HepG2 (cell line): Measurements from ENCODE around the gene PEX14. TPM values are rescaled to one million over a fixed set of nuclear protein-coding genes. Genes with fewer than 3 reads are reported as not detected.

Experiments used
- ATRX ChIP-seq: sonication (generic); formaldehyde crosslinking; IDR thresholded peaks from 2 replicates; pipeline ENCODE4 v1.4.0; 2020; ENCODE audit warnings: missing genetic modification reagents, borderline replicate concordance
- BRD4 ChIP-seq: sonication (generic); formaldehyde crosslinking; IDR thresholded peaks from 2 replicates; pipeline ENCODE4 v1.4.0; 2020; ENCODE audit warnings: missing genetic modification reagents
- FOXO1 ChIP-seq: sonication (generic); formaldehyde crosslinking; IDR thresholded peaks from 2 replicates; pipeline ENCODE4 v1.4.0; 2020; ENCODE audit warnings: missing genetic modification reagents
- GABPA ChIP-seq, 2 experiments: IDR thresholded peaks; 2 replicates each; pipeline ENCODE4 v1.6.1; 2011 to 2016; ENCODE audit warnings: low read depth in 2 of 2, low read length in 1 of 2, missing biosample characterization in 1 of 2, missing genetic modification characterization in 1 of 2
- HIVEP1 ChIP-seq: sonication (generic); formaldehyde crosslinking; IDR thresholded peaks from 2 replicates; pipeline ENCODE4 v1.4.0; 2020; ENCODE audit warnings: mild to moderate bottlenecking, missing genetic modification reagents
- KDM5A ChIP-seq: fragments of 200-600 bp; sonication (generic); IDR thresholded peaks from 2 replicates; pipeline ENCODE4 v1.7.0; 2018; ENCODE audit warnings: antibody characterized with exemption, mild to moderate bottlenecking, low read length, borderline replicate concordance
- LCORL ChIP-seq, 2 experiments: fragments of 450-650 bp in 1 of 2; sonication (generic) in 1 of 2; formaldehyde crosslinking in 1 of 2; IDR thresholded peaks; 2 replicates each; pipeline versions ENCODE4 v1.5.0 to v1.6.1; 2017 to 2020; ENCODE audit warnings: antibody characterized with exemption in 1 of 2, missing genetic modification reagents in 1 of 2
- MTA1 ChIP-seq: sonication (generic); formaldehyde crosslinking; IDR thresholded peaks from 2 replicates; pipeline ENCODE4 v1.4.0; 2020; ENCODE audit warnings: missing genetic modification reagents, mild to moderate bottlenecking, borderline replicate concordance
- MTF1 ChIP-seq: sonication (generic); formaldehyde crosslinking; IDR thresholded peaks from 2 replicates; pipeline ENCODE4 v1.5.0; 2020; ENCODE audit warnings: missing genetic modification reagents
- NFE2L2 ChIP-seq: fragments of 150-350 bp; IDR thresholded peaks from 2 replicates; pipeline ENCODE4 v1.6.1; 2014; ENCODE audit warnings: low read length
- NR1H2 ChIP-seq: sonication (generic); formaldehyde crosslinking; IDR thresholded peaks from 2 replicates; pipeline ENCODE4 v1.8.1; 2022; ENCODE audit warnings: low read depth, missing genetic modification reagents, borderline replicate concordance
- RAD51 ChIP-seq: fragments of 450-650 bp; IDR thresholded peaks from 2 replicates; pipeline ENCODE4 v1.6.1; 2016; ENCODE audit warnings: borderline replicate concordance
- RFX5 ChIP-seq: IDR thresholded peaks from 2 replicates; pipeline ENCODE4 v1.6.1; 2011; ENCODE audit warnings: low read depth, low read length, improper control_type of control experiment
- RFXAP ChIP-seq: sonication (generic); formaldehyde crosslinking; IDR thresholded peaks from 2 replicates; pipeline ENCODE4 v1.4.0; 2020; ENCODE audit warnings: missing genetic modification reagents, borderline replicate concordance
- ZFP37 ChIP-seq: sonication (generic); formaldehyde crosslinking; IDR thresholded peaks from 2 replicates; pipeline ENCODE4 v1.4.0; 2020; ENCODE audit warnings: missing genetic modification reagents, borderline replicate concordance
- ZNF264 ChIP-seq: sonication (generic); formaldehyde crosslinking; IDR thresholded peaks from 2 replicates; pipeline ENCODE4 v1.4.0; 2020; ENCODE audit warnings: missing genetic modification reagents
- ZNF430 ChIP-seq: sonication (generic); formaldehyde crosslinking; IDR thresholded peaks from 2 replicates; pipeline ENCODE4 v1.9.0; 2021; ENCODE audit warnings: mild to moderate bottlenecking, missing genetic modification reagents
- ZNF460 ChIP-seq: sonication (generic); formaldehyde crosslinking; IDR thresholded peaks from 2 replicates; pipeline ENCODE4 v1.5.1; 2020; ENCODE audit warnings: missing genetic modification reagents, mild to moderate bottlenecking, borderline replicate concordance
- ZNF670 ChIP-seq: sonication (generic); formaldehyde crosslinking; IDR thresholded peaks from 2 replicates; pipeline ENCODE4 v1.8.0; 2022; ENCODE audit warnings: mild to moderate bottlenecking, missing genetic modification reagents, borderline replicate concordance
- polyA plus RNA-seq, 8 experiments: library from polyadenylated mRNA; depleted of rRNA in 3 of 8; stranded (reverse) in 7 of 8; unstranded in 1 of 8; fragments of >200 nt; fragmentation: Illumina TruSeq in 4 of 8; extraction: Trizol in 4 of 8; gene quantifications; 2 replicates each; pipeline versions ENCODE4 v1.2.1 to v1.2.3, GENCODE V29; 2011 to 2016; ENCODE audit warnings: low read depth in 4 of 8, missing spikeins in 1 of 8, mixed read lengths in 1 of 8; ENCODE audit not compliant: insufficient read depth in 1 of 8
- total RNA-seq, 5 experiments: library from RNA; depleted of rRNA; stranded (reverse); fragments of >200 nt; fragmentation: Illumina TruSeq; extraction: Trizol; gene quantifications; 2 replicates each; pipeline ENCODE4 v1.2.3, GENCODE V29; 2016; ENCODE audit warnings: low read depth in 1 of 5
- TF ChIP-seq, protein P1 (sequence below): sonication (generic); formaldehyde crosslinking; IDR thresholded peaks from 2 replicates; pipeline ENCODE4 v1.8.0; 2022; ENCODE audit warnings: mild to moderate bottlenecking, missing genetic modification reagents, moderate library complexity
- TF ChIP-seq, protein P2 (sequence below): sonication (generic); formaldehyde crosslinking; IDR thresholded peaks from 2 replicates; pipeline ENCODE4 v1.5.0; 2020; ENCODE audit warnings: mild to moderate bottlenecking, missing genetic modification reagents, borderline replicate concordance

PEX14 gene
- total and polyA plus RNA-seq, 2 of the 13 experiments (the other 11 are each of a cell fraction or from before 2014, with no cell fraction given): 6.5 to 9.9 TPM

DNA sequence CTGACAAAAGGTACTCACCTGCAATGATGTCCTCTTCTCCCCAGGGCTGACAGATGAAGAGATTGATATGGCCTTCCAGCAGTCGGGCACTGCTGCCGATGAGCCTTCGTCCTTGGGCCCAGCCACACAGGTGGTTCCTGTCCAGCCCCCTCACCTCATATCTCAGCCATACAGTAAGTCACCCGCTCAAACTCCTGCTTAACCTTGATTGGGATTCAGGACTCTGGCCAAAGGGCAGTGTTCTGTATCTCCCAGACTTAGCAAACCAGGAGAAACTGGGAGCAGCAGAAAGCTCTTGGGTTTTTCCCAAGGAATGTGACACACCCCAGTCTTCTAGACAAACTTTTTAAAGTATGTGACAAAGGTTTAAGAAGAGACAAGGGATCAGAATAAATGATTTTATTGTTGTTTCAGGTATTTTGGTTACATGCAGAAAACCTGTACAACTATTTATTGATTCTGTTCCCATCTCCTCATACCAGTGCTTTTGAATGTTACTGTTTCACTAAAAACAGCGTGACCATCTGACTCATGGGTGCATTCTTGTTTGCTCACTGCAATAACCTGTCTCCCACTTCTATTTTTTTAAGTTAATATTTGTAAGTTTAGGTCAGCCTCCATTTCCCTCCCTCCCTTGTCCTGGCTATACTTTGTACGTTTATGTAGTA is 124.6 kb downstream of the PEX14 start (continued):
- TF ChIP-seq BRD4 (CRISPR knock-in tag) (no peak), MTA1 (peak; percentile 76; the same call in 1 of the 2 replicates), HIVEP1 (CRISPR knock-in tag) (no peak), ZNF460 (CRISPR knock-in tag) (no peak), ZNF264 (CRISPR knock-in tag) (no peak), KDM5A (no peak), RFX5 (no peak), ZNF670 (CRISPR knock-in tag) (no peak; the same call in 1 of the 2 replicates), ZFP37 (CRISPR knock-in tag) (no peak), RAD51 (no peak), GABPA (IDR thresholded peaks at IDR 0.05; ENCODE audit: low read depth, low read length) (no peak), GABPA (CRISPR knock-in tag; IDR thresholded peaks at IDR 0.05; ENCODE audit: low read depth) (peak; percentile 7; the same call in 1 of the 2 replicates), FOXO1 (CRISPR knock-in tag) (peak; percentile 11; the same call in 1 of the 2 replicates), RFXAP (0 out of 2 replicates have a peak, but pooled peaks have one; percentile 49), NFE2L2 (no peak), NR1H2 (CRISPR knock-in tag) (no peak), ATRX (CRISPR knock-in tag) (no peak), LCORL (IDR thresholded peaks at IDR 0.05) (peak; percentile 65; the same call in 1 of the 2 replicates), LCORL (CRISPR knock-in tag; IDR thresholded peaks at IDR 0.05) (peak; percentile 78; the same call in 1 of the 2 replicates), ZNF430 (CRISPR knock-in tag) (no peak), MTF1 (CRISPR knock-in tag) (no peak)
- TF ChIP-seq, protein P1, sequence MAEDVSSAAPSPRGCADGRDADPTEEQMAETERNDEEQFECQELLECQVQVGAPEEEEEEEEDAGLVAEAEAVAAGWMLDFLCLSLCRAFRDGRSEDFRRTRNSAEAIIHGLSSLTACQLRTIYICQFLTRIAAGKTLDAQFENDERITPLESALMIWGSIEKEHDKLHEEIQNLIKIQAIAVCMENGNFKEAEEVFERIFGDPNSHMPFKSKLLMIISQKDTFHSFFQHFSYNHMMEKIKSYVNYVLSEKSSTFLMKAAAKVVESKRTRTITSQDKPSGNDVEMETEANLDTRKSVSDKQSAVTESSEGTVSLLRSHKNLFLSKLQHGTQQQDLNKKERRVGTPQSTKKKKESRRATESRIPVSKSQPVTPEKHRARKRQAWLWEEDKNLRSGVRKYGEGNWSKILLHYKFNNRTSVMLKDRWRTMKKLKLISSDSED: no peak
- TF ChIP-seq, protein P2, sequence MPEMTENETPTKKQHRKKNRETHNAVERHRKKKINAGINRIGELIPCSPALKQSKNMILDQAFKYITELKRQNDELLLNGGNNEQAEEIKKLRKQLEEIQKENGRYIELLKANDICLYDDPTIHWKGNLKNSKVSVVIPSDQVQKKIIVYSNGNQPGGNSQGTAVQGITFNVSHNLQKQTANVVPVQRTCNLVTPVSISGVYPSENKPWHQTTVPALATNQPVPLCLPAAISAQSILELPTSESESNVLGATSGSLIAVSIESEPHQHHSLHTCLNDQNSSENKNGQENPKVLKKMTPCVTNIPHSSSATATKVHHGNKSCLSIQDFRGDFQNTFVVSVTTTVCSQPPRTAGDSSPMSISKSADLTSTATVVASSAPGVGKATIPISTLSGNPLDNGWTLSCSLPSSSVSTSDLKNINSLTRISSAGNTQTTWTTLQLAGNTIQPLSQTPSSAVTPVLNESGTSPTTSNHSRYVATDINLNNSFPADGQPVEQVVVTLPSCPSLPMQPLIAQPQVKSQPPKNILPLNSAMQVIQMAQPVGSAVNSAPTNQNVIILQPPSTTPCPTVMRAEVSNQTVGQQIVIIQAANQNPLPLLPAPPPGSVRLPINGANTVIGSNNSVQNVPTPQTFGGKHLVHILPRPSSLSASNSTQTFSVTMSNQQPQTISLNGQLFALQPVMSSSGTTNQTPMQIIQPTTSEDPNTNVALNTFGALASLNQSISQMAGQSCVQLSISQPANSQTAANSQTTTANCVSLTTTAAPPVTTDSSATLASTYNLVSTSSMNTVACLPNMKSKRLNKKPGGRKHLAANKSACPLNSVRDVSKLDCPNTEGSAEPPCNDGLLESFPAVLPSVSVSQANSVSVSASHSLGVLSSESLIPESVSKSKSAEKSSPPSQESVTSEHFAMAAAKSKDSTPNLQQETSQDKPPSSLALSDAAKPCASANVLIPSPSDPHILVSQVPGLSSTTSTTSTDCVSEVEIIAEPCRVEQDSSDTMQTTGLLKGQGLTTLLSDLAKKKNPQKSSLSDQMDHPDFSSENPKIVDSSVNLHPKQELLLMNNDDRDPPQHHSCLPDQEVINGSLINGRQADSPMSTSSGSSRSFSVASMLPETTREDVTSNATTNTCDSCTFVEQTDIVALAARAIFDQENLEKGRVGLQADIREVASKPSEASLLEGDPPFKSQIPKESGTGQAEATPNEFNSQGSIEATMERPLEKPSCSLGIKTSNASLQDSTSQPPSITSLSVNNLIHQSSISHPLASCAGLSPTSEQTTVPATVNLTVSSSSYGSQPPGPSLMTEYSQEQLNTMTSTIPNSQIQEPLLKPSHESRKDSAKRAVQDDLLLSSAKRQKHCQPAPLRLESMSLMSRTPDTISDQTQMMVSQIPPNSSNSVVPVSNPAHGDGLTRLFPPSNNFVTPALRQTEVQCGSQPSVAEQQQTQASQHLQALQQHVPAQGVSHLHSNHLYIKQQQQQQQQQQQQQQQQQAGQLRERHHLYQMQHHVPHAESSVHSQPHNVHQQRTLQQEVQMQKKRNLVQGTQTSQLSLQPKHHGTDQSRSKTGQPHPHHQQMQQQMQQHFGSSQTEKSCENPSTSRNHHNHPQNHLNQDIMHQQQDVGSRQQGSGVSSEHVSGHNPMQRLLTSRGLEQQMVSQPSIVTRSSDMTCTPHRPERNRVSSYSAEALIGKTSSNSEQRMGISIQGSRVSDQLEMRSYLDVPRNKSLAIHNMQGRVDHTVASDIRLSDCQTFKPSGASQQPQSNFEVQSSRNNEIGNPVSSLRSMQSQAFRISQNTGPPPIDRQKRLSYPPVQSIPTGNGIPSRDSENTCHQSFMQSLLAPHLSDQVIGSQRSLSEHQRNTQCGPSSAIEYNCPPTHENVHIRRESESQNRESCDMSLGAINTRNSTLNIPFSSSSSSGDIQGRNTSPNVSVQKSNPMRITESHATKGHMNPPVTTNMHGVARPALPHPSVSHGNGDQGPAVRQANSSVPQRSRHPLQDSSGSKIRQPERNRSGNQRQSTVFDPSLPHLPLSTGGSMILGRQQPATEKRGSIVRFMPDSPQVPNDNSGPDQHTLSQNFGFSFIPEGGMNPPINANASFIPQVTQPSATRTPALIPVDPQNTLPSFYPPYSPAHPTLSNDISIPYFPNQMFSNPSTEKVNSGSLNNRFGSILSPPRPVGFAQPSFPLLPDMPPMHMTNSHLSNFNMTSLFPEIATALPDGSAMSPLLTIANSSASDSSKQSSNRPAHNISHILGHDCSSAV: no peak
